Sigmoid colon (tissue), 4 donors: ENCODE measurements around the gene TTN.

ENCODE experiments used
- POLR2A ChIP-seq, 2 donors: fragments of 450-650 bp; IDR thresholded peaks; one replicate each; pipeline ENCODE4 v1.6.1; 2016; ENCODE audit warnings: antibody characterized with exemption in 2 of 2, mild to moderate bottlenecking in 2 of 2, moderate library complexity in 2 of 2
- POLR2AphosphoS5 ChIP-seq, 4 donors: sonication (generic); formaldehyde crosslinking; IDR thresholded peaks; one replicate each; pipeline ENCODE4 v1.6.1; 2017; ENCODE audit warnings: antibody characterized with exemption in 4 of 4
- TF ChIP-seq, protein P1 (sequence below), 4 experiments: fragments of 450-650 bp in 3 of 4; fragments of 200-600 bp in 1 of 4; IDR thresholded peaks; one replicate each; pipeline ENCODE4 v1.5.1; 2016 to 2019; ENCODE audit warnings: antibody characterized with exemption in 4 of 4, mild to moderate bottlenecking in 3 of 4, moderate library complexity in 2 of 4

DNA sequence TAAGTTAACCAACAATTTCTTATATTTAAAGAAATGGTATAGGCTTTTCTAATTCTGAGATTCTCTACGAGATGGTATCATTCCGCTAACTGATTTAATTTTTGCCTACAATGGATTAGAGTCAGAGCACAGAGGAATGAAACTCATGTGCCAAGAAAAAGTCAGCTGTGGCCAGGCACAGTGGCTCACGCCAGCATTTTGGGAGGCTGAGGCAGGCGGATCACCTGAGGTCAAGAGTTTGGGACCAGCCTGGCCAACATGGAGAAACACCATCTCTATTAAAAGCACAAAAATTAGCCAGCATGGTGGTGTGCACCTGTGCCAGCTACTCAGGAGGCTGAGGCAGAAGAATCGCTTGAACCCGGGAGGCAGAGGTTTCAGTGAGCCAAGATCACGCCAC, 17.0 kb upstream of the TTN start:
- TF ChIP-seq, protein P1, sequence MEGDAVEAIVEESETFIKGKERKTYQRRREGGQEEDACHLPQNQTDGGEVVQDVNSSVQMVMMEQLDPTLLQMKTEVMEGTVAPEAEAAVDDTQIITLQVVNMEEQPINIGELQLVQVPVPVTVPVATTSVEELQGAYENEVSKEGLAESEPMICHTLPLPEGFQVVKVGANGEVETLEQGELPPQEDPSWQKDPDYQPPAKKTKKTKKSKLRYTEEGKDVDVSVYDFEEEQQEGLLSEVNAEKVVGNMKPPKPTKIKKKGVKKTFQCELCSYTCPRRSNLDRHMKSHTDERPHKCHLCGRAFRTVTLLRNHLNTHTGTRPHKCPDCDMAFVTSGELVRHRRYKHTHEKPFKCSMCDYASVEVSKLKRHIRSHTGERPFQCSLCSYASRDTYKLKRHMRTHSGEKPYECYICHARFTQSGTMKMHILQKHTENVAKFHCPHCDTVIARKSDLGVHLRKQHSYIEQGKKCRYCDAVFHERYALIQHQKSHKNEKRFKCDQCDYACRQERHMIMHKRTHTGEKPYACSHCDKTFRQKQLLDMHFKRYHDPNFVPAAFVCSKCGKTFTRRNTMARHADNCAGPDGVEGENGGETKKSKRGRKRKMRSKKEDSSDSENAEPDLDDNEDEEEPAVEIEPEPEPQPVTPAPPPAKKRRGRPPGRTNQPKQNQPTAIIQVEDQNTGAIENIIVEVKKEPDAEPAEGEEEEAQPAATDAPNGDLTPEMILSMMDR (IDR thresholded peaks at IDR 0.05), result no peak
- TF ChIP-seq POLR2AphosphoS5 (IDR thresholded peaks at IDR 0.05) (no peak), POLR2A (IDR thresholded peaks at IDR 0.05) (no peak)
